ENCODE measurements around the gene LRRC26. TPM values are rescaled to one million over a fixed set of nuclear protein-coding genes. Genes with fewer than 3 reads are reported as not detected.

The LRRC26 gene
- total and polyA plus RNA-seq, 2 of the 13 experiments (the other 11 are each of a cell fraction or from before 2014, with no cell fraction given) = not detected

DNA sequence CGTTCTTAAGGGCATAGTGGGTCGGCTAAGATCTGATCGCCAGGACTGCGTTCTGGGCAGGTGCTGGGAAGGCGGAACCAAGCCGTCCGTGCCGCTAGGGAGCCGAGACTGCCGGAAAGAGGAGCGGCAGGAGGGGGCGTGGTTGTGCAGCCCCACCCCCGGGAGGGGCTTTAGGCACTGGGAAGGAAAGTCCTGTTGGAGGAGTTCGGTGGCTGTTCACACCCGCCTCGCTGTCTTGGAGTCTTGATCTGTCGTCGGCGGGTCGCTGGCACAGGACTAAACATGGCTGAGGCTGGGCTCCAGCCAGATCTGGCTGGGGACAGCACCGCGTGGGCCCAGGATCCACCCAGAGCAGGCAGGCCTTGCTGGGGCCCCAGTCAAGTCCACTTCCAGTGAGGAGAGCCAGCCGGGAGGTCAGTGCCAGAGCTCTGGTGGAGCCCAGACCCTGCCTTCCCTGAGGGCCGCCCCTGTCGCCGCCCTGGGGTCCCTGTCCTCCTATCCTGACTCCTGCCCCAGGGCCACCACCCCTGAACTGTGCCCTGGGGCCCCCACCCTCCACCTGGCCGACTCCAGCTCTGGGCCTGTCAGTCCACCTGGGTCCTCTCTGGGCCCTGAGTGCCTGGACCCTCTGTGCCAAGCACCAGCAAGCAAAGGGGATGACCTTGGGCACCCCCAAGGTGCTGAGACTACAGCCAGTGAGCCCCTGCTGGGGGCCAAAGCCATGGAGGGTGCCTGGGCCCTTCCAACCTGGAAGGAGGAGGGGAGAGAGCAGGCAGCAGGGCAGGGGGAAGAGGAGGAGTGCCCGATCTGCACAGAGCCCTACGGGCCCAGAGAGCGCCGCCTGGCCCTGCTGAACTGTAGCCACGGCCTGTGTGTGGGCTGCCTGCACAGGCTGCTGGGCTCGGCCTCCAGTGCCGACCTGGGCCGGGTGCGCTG lies 47.7 kb upstream of the LRRC26 start (continued):
- TF ChIP-seq, protein P1, sequence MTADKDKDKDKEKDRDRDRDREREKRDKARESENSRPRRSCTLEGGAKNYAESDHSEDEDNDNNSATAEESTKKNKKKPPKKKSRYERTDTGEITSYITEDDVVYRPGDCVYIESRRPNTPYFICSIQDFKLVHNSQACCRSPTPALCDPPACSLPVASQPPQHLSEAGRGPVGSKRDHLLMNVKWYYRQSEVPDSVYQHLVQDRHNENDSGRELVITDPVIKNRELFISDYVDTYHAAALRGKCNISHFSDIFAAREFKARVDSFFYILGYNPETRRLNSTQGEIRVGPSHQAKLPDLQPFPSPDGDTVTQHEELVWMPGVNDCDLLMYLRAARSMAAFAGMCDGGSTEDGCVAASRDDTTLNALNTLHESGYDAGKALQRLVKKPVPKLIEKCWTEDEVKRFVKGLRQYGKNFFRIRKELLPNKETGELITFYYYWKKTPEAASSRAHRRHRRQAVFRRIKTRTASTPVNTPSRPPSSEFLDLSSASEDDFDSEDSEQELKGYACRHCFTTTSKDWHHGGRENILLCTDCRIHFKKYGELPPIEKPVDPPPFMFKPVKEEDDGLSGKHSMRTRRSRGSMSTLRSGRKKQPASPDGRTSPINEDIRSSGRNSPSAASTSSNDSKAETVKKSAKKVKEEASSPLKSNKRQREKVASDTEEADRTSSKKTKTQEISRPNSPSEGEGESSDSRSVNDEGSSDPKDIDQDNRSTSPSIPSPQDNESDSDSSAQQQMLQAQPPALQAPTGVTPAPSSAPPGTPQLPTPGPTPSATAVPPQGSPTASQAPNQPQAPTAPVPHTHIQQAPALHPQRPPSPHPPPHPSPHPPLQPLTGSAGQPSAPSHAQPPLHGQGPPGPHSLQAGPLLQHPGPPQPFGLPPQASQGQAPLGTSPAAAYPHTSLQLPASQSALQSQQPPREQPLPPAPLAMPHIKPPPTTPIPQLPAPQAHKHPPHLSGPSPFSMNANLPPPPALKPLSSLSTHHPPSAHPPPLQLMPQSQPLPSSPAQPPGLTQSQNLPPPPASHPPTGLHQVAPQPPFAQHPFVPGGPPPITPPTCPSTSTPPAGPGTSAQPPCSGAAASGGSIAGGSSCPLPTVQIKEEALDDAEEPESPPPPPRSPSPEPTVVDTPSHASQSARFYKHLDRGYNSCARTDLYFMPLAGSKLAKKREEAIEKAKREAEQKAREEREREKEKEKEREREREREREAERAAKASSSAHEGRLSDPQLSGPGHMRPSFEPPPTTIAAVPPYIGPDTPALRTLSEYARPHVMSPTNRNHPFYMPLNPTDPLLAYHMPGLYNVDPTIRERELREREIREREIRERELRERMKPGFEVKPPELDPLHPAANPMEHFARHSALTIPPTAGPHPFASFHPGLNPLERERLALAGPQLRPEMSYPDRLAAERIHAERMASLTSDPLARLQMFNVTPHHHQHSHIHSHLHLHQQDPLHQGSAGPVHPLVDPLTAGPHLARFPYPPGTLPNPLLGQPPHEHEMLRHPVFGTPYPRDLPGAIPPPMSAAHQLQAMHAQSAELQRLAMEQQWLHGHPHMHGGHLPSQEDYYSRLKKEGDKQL (CRISPR knock-in tag; IDR thresholded peaks at IDR 0.05; ENCODE audit: low read depth) = no peak
- TF ChIP-seq KMT2B (CRISPR knock-in tag; IDR thresholded peaks at IDR 0.05) = no peak
- TF ChIP-seq TOE1 (CRISPR knock-in tag; IDR thresholded peaks at IDR 0.05) = no peak
- TF ChIP-seq, protein P2, sequence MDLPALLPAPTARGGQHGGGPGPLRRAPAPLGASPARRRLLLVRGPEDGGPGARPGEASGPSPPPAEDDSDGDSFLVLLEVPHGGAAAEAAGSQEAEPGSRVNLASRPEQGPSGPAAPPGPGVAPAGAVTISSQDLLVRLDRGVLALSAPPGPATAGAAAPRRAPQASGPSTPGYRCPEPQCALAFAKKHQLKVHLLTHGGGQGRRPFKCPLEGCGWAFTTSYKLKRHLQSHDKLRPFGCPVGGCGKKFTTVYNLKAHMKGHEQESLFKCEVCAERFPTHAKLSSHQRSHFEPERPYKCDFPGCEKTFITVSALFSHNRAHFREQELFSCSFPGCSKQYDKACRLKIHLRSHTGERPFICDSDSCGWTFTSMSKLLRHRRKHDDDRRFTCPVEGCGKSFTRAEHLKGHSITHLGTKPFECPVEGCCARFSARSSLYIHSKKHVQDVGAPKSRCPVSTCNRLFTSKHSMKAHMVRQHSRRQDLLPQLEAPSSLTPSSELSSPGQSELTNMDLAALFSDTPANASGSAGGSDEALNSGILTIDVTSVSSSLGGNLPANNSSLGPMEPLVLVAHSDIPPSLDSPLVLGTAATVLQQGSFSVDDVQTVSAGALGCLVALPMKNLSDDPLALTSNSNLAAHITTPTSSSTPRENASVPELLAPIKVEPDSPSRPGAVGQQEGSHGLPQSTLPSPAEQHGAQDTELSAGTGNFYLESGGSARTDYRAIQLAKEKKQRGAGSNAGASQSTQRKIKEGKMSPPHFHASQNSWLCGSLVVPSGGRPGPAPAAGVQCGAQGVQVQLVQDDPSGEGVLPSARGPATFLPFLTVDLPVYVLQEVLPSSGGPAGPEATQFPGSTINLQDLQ (CRISPR knock-in tag; IDR thresholded peaks at IDR 0.05) = no peak
- peak; percentile 58; the same call in 1 of the 2 replicates for TF ChIP-seq ZNF788 (CRISPR knock-in tag; IDR thresholded peaks at IDR 0.05; ENCODE audit: borderline replicate concordance)
- TF ChIP-seq MEIS2 (CRISPR knock-in tag; IDR thresholded peaks at IDR 0.05) = no peak
- 0 out of 2 replicates have a peak, but pooled peaks have one; percentile 79 for TF ChIP-seq ZNF713 (CRISPR knock-in tag; IDR thresholded peaks at IDR 0.05)
- no peak for TF ChIP-seq CBFB (CRISPR knock-in tag; IDR thresholded peaks at IDR 0.05)
- no peak for TF ChIP-seq ZNF124 (CRISPR knock-in tag; IDR thresholded peaks at IDR 0.05)
- TF ChIP-seq KDM3A (CRISPR knock-in tag; IDR thresholded peaks at IDR 0.05; ENCODE audit: low read depth) = no peak
- TF ChIP-seq RORA (CRISPR knock-in tag; IDR thresholded peaks at IDR 0.05) = no peak
- TF ChIP-seq, protein P3, sequence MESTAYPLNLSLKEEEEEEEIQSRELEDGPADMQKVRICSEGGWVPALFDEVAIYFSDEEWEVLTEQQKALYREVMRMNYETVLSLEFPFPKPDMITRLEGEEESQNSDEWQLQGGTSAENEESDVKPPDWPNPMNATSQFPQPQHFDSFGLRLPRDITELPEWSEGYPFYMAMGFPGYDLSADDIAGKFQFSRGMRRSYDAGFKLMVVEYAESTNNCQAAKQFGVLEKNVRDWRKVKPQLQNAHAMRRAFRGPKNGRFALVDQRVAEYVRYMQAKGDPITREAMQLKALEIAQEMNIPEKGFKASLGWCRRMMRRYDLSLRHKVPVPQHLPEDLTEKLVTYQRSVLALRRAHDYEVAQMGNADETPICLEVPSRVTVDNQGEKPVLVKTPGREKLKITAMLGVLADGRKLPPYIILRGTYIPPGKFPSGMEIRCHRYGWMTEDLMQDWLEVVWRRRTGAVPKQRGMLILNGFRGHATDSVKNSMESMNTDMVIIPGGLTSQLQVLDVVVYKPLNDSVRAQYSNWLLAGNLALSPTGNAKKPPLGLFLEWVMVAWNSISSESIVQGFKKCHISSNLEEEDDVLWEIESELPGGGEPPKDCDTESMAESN (CRISPR knock-in tag; conservative IDR thresholded peaks at IDR 0.05) = 0 out of 2 replicates have a peak, but pooled peaks have one; percentile 24
- TF ChIP-seq, protein P4, sequence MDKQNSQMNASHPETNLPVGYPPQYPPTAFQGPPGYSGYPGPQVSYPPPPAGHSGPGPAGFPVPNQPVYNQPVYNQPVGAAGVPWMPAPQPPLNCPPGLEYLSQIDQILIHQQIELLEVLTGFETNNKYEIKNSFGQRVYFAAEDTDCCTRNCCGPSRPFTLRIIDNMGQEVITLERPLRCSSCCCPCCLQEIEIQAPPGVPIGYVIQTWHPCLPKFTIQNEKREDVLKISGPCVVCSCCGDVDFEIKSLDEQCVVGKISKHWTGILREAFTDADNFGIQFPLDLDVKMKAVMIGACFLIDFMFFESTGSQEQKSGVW (CRISPR knock-in tag; IDR thresholded peaks at IDR 0.05; ENCODE audit: borderline replicate concordance) = no peak
- TF ChIP-seq, protein P5, sequence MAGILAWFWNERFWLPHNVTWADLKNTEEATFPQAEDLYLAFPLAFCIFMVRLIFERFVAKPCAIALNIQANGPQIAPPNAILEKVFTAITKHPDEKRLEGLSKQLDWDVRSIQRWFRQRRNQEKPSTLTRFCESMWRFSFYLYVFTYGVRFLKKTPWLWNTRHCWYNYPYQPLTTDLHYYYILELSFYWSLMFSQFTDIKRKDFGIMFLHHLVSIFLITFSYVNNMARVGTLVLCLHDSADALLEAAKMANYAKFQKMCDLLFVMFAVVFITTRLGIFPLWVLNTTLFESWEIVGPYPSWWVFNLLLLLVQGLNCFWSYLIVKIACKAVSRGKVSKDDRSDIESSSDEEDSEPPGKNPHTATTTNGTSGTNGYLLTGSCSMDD (CRISPR knock-in tag; IDR thresholded peaks at IDR 0.05) = no peak
- no peak for TF ChIP-seq ZNF780A (CRISPR knock-in tag; IDR thresholded peaks at IDR 0.05)
- TF ChIP-seq SMAD9 (CRISPR knock-in tag; IDR thresholded peaks at IDR 0.05) = no peak
- no peak; the same call in 1 of the 2 replicates for TF ChIP-seq RXRA (CRISPR knock-in tag; IDR thresholded peaks at IDR 0.05)

Data from HepG2 (cell line).